G401 (cell line): ENCODE data around the gene CD44. TPM values are rescaled to one million over a fixed set of nuclear protein-coding genes. Genes with fewer than 3 reads are reported as not detected.

Experiments used
- DNase-seq: peaks from one replicate; pipeline ENCODE4 v3.0.0-alpha.2; 2015; ENCODE audit warnings: low spot score
- in situ Hi-C: cut with HindIII; loops from 2 replicates; pipeline ENCODE4 v1.10.0; 2016; ENCODE audit warnings: low sequenced_read_pairs, mixed read lengths
- total RNA-seq: library from RNA; depleted of rRNA; stranded (reverse); fragments of >200 nt; shearing (Covaris generic); gene quantifications from 2 replicates; pipeline ENCODE4 v1.2.3, GENCODE V29; 2014

The CD44 gene
- total RNA-seq, 1 experiment from 2014 or later, result 6.8 TPM

- in situ Hi-C loops, result no loop called here
- DNase-seq, result no peak
Observed at GRCh38 chr11:35111161-35112055, 27.6 kb upstream of the CD44 start.

- DNase-seq, result no peak
- in situ Hi-C loops, result no loop called here
Observed at GRCh38 chr11:35112056-35112845, 26.7 kb upstream of the CD44 start.

- DNase-seq, result no peak
- in situ Hi-C loops, result no loop called here
Observed at GRCh38 chr11:35112846-35113105, 26.2 kb upstream of the CD44 start.

GRCh38 chr11:35114906-35115687 lies 23.9 kb upstream of the CD44 start:
- in situ Hi-C loops, result no loop called here

GRCh38 chr11:35115688-35116030 lies 23.3 kb upstream of the CD44 start:
- no peak for DNase-seq
- in situ Hi-C loops, result no loop called here

More at GRCh38 chr11:35114906-35115687, 23.9 kb upstream of the CD44 start:
- no peak for DNase-seq

- in situ Hi-C loops, result no loop called here
- no peak for DNase-seq
Observed at GRCh38 chr11:35116245-35116644, 22.7 kb upstream of the CD44 start.

GRCh38 chr11:35116762-35117640 lies 22.0 kb upstream of the CD44 start:
- no peak for DNase-seq
- in situ Hi-C loops, result no loop called here

- in situ Hi-C loops, result no loop called here
- no peak for DNase-seq
Observed at GRCh38 chr11:35118906-35119305, 20.1 kb upstream of the CD44 start.

- in situ Hi-C loops, result no loop called here
Observed at GRCh38 chr11:35121326-35121865, 17.6 kb upstream of the CD44 start.

GRCh38 chr11:35122308-35122707 lies 16.7 kb upstream of the CD44 start:
- DNase-seq, result no peak
- in situ Hi-C loops, result no loop called here

More at GRCh38 chr11:35121326-35121865, 17.6 kb upstream of the CD44 start:
- DNase-seq, result no peak

GRCh38 chr11:35126000-35126878 lies 12.7 kb upstream of the CD44 start:
- DNase-seq, result no peak
- in situ Hi-C loops, result no loop called here

- in situ Hi-C loops, result no loop called here
Observed at GRCh38 chr11:35126879-35127581, 11.9 kb upstream of the CD44 start.

GRCh38 chr11:35127619-35128018 lies 11.4 kb upstream of the CD44 start:
- no peak for DNase-seq
- in situ Hi-C loops, result no loop called here

More at GRCh38 chr11:35126879-35127581, 11.9 kb upstream of the CD44 start:
- DNase-seq, result no peak

- DNase-seq, result no peak
- in situ Hi-C loops, result no loop called here
Observed at GRCh38 chr11:35131094-35131493, 7.9 kb upstream of the CD44 start.

GRCh38 chr11:35131886-35132285 lies 7.1 kb upstream of the CD44 start:
- no peak for DNase-seq
- in situ Hi-C loops, result no loop called here

GRCh38 chr11:35133656-35134055 lies 5.3 kb upstream of the CD44 start:
- no peak for DNase-seq
- in situ Hi-C loops, result no loop called here
